ENCODE results near the gene CDH8. TPM values are rescaled to one million over a fixed set of nuclear protein-coding genes. Genes with fewer than 3 reads are reported as not detected.

Gene CDH8
- total RNA-seq, 1 experiment from 2014 or later = 2.5 TPM

- Histone ChIP-seq H4K20me1 (ENCODE audit: insufficient read depth) (no peaks in the 10 kb centered on the region), H3K9me3 (ENCODE audit: control insufficient read depth in 1 of 2, insufficient read depth in 1 of 2, low read depth in 1 of 2, low read length in 2 of 2) (peaks cover 18% of the 10 kb centered on the region in 2 experiments; a peak in 2 of 4 replicates), H3K27ac (ENCODE audit: low read depth, low read length) (no peak overlapping the region), H3K79me2 (ENCODE audit: insufficient read depth, low read length) (no peaks in the 10 kb centered on the region), H3K4me2 (ENCODE audit: low read length) (no peak overlapping the region), H3K9me2 (ENCODE audit: insufficient read depth) (no peaks in the 10 kb centered on the region), H3K4me1 (ENCODE audit: control insufficient read depth in 1 of 2, insufficient read depth in 2 of 2, low read length in 2 of 2) (no peaks in the 10 kb centered on the region), H3K27me3 (ENCODE audit: insufficient read depth, low read length) (no peaks in the 10 kb centered on the region), H2AFZ (ENCODE audit: low read depth, low read length, poor library complexity, severe bottlenecking) (no peak overlapping the region), H3K9ac (ENCODE audit: low read length) (no peak overlapping the region), H3K36me3 (ENCODE audit: control insufficient read depth in 1 of 2, insufficient read depth in 2 of 2, low read length in 2 of 2) (no peaks in the 10 kb centered on the region), H3K4me3 (replicated peaks in 1 of 2; ENCODE audit: low read depth in 1 of 2, low read length in 2 of 2) (no peak overlapping the region)
- no TSS peak for BruUV-seq (replicated peaks)
- ATAC-seq (no peak), DNase-seq (ENCODE audit: low read depth, low spot score) (no peak)
- ChIA-PET CTCF (no interaction called here), RAD21 (ENCODE audit: low non-redundant PET in 1 of 2, low total read pairs in 2 of 2, uncharacterized antibody in 2 of 2, unreplicated experiment in 2 of 2) (no interaction called here), POLR2A (no interaction called here)
- TF ChIP-seq ATF3 (IDR thresholded peaks at IDR 0.05) (no peak), TCF7L2 (IDR thresholded peaks at IDR 0.05; ENCODE audit: borderline replicate concordance, extremely low read depth, insufficient read depth, insufficient read length) (no peak), FOSL1 (IDR thresholded peaks at IDR 0.05; ENCODE audit: low read depth) (no peak), POLR2A (IDR thresholded peaks at IDR 0.05; ENCODE audit: borderline replicate concordance, extremely low read depth, insufficient read depth, insufficient read length) (no peak), EZH2phosphoT487 (IDR thresholded peaks at IDR 0.05; ENCODE audit: borderline replicate concordance) (no peak), JUND (IDR thresholded peaks at IDR 0.05) (no peak)
- intact Hi-C loops (cut with micrococcal nuclease) = no loop called here
These were observed 204.8 kb downstream of the CDH8 start for GRCh38 chr16:61831351-61831917.

- Histone ChIP-seq H3K9me3 (ENCODE audit: control insufficient read depth in 1 of 2, insufficient read depth in 1 of 2, low read depth in 1 of 2, low read length in 2 of 2) (peaks cover 13 to 18% of the 10 kb centered on the region in 2 experiments; a peak in 2 of 4 replicates), H3K4me1 (ENCODE audit: control insufficient read depth in 1 of 2, insufficient read depth in 2 of 2, low read length in 2 of 2) (no peaks in the 10 kb centered on the region), H3K9me2 (ENCODE audit: insufficient read depth) (no peaks in the 10 kb centered on the region), H3K27me3 (ENCODE audit: insufficient read depth, low read length) (no peaks in the 10 kb centered on the region), H2AFZ (ENCODE audit: low read depth, low read length, poor library complexity, severe bottlenecking) (no peak overlapping the region), H3K4me3 (replicated peaks in 1 of 2; ENCODE audit: low read depth in 1 of 2, low read length in 2 of 2) (no peak overlapping the region), H3K36me3 (ENCODE audit: control insufficient read depth in 1 of 2, insufficient read depth in 2 of 2, low read length in 2 of 2) (no peaks in the 10 kb centered on the region), H3K27ac (ENCODE audit: low read depth, low read length) (no peak overlapping the region), H3K4me2 (ENCODE audit: low read length) (no peak overlapping the region), H3K79me2 (ENCODE audit: insufficient read depth, low read length) (no peaks in the 10 kb centered on the region), H4K20me1 (ENCODE audit: insufficient read depth) (no peaks in the 10 kb centered on the region), H3K9ac (ENCODE audit: low read length) (no peak overlapping the region)
- DNase-seq (ENCODE audit: low read depth, low spot score) (no peak), ATAC-seq (no peak)
- no peak for TF ChIP-seq YY1 (IDR thresholded peaks at IDR 0.05; ENCODE audit: extremely low read depth, insufficient replicate concordance, low read depth, low read length)
- no peak for TF ChIP-seq REST (IDR thresholded peaks at IDR 0.05; ENCODE audit: low read depth)
- TF ChIP-seq POLR2AphosphoS5 (IDR thresholded peaks at IDR 0.05; ENCODE audit: low read depth, low read length) = no peak
- TF ChIP-seq POLR2A (IDR thresholded peaks at IDR 0.05; ENCODE audit: borderline replicate concordance, extremely low read depth, insufficient read depth, insufficient read length) = no peak
- no peak for TF ChIP-seq EGR1 (IDR thresholded peaks at IDR 0.05; ENCODE audit: low read depth)
- no peak for TF ChIP-seq SRF (IDR thresholded peaks at IDR 0.05; ENCODE audit: low read depth)
- TF ChIP-seq EZH2 (IDR thresholded peaks at IDR 0.05) = no peak
- no peak for TF ChIP-seq TCF7L2 (IDR thresholded peaks at IDR 0.05; ENCODE audit: borderline replicate concordance, extremely low read depth, insufficient read depth, insufficient read length)
- BruUV-seq (replicated peaks) = no TSS peak
- ChIA-PET POLR2A (no interaction called here), RAD21 (ENCODE audit: low non-redundant PET in 1 of 2, low total read pairs in 2 of 2, uncharacterized antibody in 2 of 2, unreplicated experiment in 2 of 2) (no interaction called here), CTCF (no interaction called here)
- intact Hi-C loops (cut with micrococcal nuclease) = no loop called here
These were observed 206.6 kb downstream of the CDH8 start for GRCh38 chr16:61829631-61830030.
